HepG2 (cell line): ENCODE data around the gene SATB1.

ENCODE experiments used
- ARNT ChIP-seq: fragments of 450-650 bp; IDR thresholded peaks from 2 replicates; pipeline ENCODE4 v1.6.1; 2017
- FOXA1 ChIP-seq, 2 experiments: fragments of 450-650 bp in 1 of 2; sonication (generic) in 1 of 2; formaldehyde crosslinking in 1 of 2; IDR thresholded peaks; 2 replicates each; pipeline versions ENCODE4 v1.4.0 to v1.6.1; 2016 to 2020; ENCODE audit warnings: missing genetic modification reagents in 1 of 2
- KLF9 ChIP-seq: IDR thresholded peaks from 2 replicates; pipeline ENCODE4 v1.6.1; 2016; ENCODE audit warnings: low read depth
- NR3C1 ChIP-seq: sonication (generic); formaldehyde crosslinking; IDR thresholded peaks from 2 replicates; pipeline ENCODE4 v1.4.0; 2020; ENCODE audit warnings: missing genetic modification reagents
- TRIM24 ChIP-seq: sonication (generic); formaldehyde crosslinking; IDR thresholded peaks from 2 replicates; pipeline ENCODE4 v1.8.0; 2022; ENCODE audit warnings: mild to moderate bottlenecking, missing genetic modification reagents
- ZBTB38 ChIP-seq: sonication (generic); formaldehyde crosslinking; IDR thresholded peaks from 2 replicates; pipeline ENCODE4 v1.5.1; 2020; ENCODE audit warnings: mild to moderate bottlenecking, missing genetic modification reagents
- ZFP36 ChIP-seq: fragments of 150-350 bp; IDR thresholded peaks from 2 replicates; pipeline ENCODE4 v1.6.1; 2018; ENCODE audit warnings: borderline replicate concordance, low read length, low read depth; ENCODE audit not compliant: partially characterized antibody
- TF ChIP-seq, protein P1 (sequence below): sonication (generic); formaldehyde crosslinking; IDR thresholded peaks from 2 replicates; pipeline ENCODE4 v1.5.0; 2020; ENCODE audit warnings: mild to moderate bottlenecking, missing genetic modification reagents, moderate library complexity

DNA sequence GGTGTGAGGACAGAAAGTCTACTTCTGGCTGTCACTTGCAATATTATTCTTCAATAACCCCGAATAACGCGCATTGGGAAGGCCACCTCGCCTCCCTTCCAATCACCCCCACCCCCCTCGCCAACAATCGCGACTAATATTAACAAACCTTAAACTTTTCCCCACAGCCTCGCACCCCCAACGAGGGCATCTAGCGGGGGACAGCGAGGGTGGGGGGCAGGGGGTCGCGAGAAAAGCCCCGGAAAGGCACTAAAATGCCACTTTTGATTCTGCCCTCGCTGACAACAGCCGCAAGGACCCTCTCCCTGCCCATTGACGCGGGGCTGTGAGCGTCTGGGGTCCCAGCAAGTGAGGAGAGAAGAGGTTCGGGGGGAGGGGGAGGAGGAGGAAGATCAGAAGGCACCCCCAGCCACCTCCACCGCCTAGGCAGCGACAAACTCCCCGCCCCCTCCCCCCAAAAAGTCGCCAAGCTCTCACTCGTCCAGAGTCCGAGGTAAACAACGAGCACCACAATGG is 868 bp downstream of the SATB1 start:
- TF ChIP-seq, protein P1, sequence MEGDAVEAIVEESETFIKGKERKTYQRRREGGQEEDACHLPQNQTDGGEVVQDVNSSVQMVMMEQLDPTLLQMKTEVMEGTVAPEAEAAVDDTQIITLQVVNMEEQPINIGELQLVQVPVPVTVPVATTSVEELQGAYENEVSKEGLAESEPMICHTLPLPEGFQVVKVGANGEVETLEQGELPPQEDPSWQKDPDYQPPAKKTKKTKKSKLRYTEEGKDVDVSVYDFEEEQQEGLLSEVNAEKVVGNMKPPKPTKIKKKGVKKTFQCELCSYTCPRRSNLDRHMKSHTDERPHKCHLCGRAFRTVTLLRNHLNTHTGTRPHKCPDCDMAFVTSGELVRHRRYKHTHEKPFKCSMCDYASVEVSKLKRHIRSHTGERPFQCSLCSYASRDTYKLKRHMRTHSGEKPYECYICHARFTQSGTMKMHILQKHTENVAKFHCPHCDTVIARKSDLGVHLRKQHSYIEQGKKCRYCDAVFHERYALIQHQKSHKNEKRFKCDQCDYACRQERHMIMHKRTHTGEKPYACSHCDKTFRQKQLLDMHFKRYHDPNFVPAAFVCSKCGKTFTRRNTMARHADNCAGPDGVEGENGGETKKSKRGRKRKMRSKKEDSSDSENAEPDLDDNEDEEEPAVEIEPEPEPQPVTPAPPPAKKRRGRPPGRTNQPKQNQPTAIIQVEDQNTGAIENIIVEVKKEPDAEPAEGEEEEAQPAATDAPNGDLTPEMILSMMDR (CRISPR knock-in tag) = no peak
- TF ChIP-seq KLF9 (CRISPR knock-in tag) = no peak
- TF ChIP-seq ZBTB38 = no peak
- no peak for TF ChIP-seq FOXA1 (IDR thresholded peaks at IDR 0.05)
- no peak for TF ChIP-seq FOXA1 (CRISPR knock-in tag; IDR thresholded peaks at IDR 0.05)
- no peak for TF ChIP-seq TRIM24 (CRISPR knock-in tag)
- no peak for TF ChIP-seq ARNT
- TF ChIP-seq NR3C1 (CRISPR knock-in tag) = no peak
- TF ChIP-seq ZFP36 = no peak
